ENCODE data around the gene C1QTNF8.
"Not testable (repeated sequence)": the region's sequence is repeated elsewhere in the genome, so short reads cannot be mapped to it uniquely, and the experiment has no call there.

Gene C1QTNF8

DNA sequence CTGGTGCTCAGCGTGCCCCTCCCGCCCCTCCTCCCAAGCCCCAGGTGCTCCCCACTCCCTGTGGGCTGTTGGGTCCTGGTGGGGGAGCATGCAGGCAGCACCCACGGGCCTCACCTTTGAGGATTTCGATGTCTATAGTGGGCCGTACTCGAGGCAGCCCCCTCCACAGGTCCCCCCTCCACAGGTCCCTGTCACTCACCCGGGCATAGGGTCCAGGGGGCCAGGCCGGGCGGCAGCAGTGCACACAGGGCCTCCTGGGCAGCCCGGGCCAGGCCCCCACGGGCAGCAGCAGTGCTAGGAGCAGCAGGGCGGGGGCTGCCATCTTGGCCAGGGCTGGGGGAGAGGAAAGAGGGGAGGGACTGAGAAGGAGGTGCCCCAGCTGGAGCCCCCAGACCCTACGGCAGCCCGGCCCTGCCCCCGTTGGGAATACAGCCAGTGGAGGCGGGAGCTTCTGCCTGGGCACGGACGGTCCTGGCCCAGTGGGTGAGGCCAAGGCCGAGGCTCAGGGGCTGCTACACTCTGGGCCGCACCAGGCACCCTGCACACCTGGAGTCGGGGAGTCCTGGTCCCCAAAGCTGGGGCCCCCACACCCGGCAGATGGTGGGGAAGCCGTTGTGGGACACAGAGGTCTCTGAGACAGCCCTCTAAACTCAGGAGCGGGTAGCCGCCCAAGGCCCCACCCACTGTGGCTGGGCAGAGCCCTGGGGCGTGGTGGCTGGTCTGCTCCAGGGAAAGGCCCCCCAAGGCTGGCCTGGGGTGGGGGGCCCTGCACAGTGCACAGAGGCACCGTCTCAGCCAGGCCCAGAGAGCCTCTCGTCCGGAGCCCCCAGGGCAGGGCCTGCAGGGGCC lies 1.2 kb downstream of the C1QTNF8 start:
- no peak overlapping the region for H3K27ac ChIP-seq
- TF ChIP-seq ZFX (IDR thresholded peaks at IDR 0.05) (no peak), CTCF (conservative IDR thresholded peaks at IDR 0.05) (no peak)

- TF ChIP-seq CTCF (conservative IDR thresholded peaks at IDR 0.05) = no peak
- TF ChIP-seq ZFX (IDR thresholded peaks at IDR 0.05) = no peak
- H3K27ac ChIP-seq = no peak overlapping the region
Observed at GRCh38 chr16:1094124-1094479, 1.9 kb downstream of the C1QTNF8 start.

DNA sequence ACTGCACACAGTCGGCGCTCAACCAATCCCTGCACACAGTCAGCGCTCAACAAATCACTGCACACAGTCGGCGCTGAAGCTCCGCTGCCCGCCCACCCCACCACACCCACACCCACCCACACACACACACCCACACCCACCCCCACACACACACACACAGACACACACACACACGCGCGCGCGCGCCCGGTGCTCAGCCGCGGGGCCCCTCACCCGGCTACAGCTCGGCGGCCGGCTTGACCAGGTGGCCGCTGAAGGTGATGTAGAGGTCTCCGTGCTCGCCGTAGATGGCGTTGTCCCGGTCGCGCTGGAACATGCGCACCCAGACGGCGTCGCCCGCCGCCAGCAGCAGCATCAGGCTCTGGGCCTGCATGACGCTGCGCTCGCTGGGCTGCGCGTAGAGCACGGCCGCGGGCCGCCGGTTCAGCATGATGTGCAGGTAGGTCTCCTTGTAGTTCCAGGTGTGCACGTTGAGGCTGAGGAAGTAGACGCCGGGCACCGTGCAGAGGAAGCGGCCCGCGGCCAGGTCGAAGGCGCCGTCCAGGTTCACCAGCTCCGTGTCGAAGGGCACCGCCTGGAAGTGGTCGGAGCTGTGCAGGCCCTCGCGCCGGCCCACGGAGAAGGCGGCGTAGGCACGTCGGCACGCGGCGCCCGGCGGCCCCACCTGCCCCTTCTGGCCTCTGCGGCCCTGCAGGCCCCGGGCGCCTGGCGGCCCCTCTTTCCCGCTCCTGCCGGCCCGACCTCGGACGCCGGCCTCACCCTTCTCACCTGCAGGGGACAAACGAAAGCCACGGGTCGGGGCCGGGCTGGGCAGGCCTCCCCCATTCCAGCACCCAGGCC lies 2.5 kb downstream of the C1QTNF8 start:
- no peak overlapping the region for H3K27ac ChIP-seq
- TF ChIP-seq ZFX (IDR thresholded peaks at IDR 0.05) (no peak), CTCF (conservative IDR thresholded peaks at IDR 0.05) (no peak)

GRCh38 chr16:1092685-1093283 lies 3.3 kb downstream of the C1QTNF8 start:
- H3K27ac ChIP-seq = not testable (repeated sequence)

DNA sequence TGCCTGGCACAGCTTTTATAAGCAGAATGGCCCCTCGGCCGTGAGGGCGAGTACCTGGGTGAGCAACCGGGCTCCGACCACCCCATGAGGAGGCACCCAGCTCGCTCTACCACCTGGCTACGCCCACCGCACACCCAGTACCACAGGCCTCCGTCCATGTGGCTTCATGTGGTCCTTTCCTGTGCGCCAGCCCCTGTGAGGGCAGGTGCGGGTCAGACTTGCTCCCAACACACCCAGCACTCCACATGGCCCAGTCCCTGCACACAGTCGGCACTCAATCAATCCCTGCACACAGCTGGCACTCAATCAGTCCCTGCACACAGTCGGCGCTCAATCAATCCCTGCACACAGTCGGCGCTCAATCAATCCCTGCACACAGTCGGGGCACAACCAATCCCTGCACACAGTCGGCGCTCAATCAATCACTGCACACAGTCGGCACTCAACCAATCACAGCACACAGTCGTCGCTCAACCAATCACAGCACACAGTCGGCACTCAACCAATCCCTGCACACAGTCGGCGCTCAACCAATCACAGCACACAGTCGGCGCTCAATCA lies 4.0 kb downstream of the C1QTNF8 start:
- no peak overlapping the region for H3K27ac ChIP-seq
- TF ChIP-seq ZFX (IDR thresholded peaks at IDR 0.05) = no peak
- no peak for TF ChIP-seq CTCF (conservative IDR thresholded peaks at IDR 0.05)

DNA sequence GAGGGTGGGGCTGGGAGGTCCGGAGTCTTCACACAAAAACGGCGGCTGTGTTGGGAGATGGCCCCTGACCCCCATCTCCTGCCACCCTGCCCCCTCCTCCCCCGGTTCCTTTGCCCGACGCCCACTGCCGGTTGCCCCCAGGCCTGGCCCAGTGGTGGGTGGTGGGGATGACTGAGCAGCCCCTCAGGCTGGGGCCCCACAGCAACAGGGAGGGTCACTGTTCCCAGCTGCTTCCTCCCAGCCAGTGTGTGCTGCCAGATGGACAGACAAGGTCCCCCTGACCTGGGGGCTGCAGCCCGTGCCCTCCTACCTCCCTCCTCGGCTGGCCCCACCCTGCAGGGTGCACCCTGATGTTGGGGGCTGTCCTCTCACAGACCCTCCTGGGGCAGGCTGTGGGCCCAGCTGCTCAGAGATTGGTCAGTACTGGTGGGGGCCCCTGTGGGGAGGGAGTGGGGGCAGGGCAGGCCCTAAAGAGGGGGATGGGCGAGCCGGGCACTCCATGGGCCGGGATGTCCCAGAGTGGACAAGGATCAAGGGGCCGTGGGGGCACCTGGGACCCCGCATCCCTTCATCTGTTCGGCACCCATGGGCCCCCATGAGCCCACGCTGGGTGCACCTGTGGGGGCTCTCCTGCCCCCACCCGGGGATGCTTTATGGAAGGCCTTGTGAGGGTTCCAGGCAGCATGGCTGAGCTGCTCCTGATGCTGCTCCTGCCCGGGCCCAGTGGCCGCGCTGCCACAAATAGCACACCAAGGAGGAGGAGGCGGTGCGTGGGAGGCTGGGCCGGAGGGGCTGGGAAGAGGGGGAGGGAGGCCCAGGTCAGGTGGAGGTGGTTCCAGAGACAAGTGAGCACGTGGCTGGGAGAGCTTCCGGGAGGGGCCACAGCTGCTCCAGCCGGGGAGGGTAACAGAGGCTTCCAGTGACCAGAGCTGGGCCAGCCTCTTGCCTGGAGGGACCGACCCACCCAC lies 5.1 kb downstream of the C1QTNF8 start:
- no peak for TF ChIP-seq CTCF (conservative IDR thresholded peaks at IDR 0.05)
- TF ChIP-seq ZFX (IDR thresholded peaks at IDR 0.05) = no peak
- H3K27ac ChIP-seq = no peak overlapping the region
